ENCODE measurements around the gene CFP. TPM values are rescaled to one million over a fixed set of nuclear protein-coding genes. Genes with fewer than 3 reads are reported as not detected.
A peak's percentile ranks its signal among the peaks of the same experiment; 100 is the strongest.

CFP gene
- total and polyA plus RNA-seq, 2 experiments from 2014 or later, result 0.17 to 0.23 TPM

- no peaks in the 10 kb centered on the region for H3K9me3 ChIP-seq (ENCODE audit: low read depth)
- H3K9me2 ChIP-seq (replicated peaks; ENCODE audit: insufficient read depth), result no peaks in the 10 kb centered on the region
- no peaks in the 10 kb centered on the region for H3K36me3 ChIP-seq (replicated peaks; ENCODE audit: insufficient read depth, low read depth)
- peak overlapping the region; percentile 22 for H3K27ac ChIP-seq
- H3K4me1 ChIP-seq (ENCODE audit: insufficient read depth), result no peaks in the 10 kb centered on the region
- H3K79me2 ChIP-seq, result no peaks in the 10 kb centered on the region
- no peaks in the 10 kb centered on the region for H3K27me3 ChIP-seq
- DNase-seq (ENCODE audit: low spot score), result no peak
- 60% methylated on average over 5 of the region's 5 CpGs for WGBS (ENCODE audit: low lambda C conversion rate, missing lambda C conversion rate)
- no peaks in the 10 kb centered on the region for H4K20me1 ChIP-seq (ENCODE audit: insufficient read depth, poor library complexity, severe bottlenecking)
- H3K4me3 ChIP-seq, result no peak overlapping the region
- H2AFZ ChIP-seq, result no peak overlapping the region
- no peak overlapping the region for H3K4me2 ChIP-seq
- no peak for TF ChIP-seq CTCF (IDR thresholded peaks at IDR 0.05; ENCODE audit: poor library complexity)
- TF ChIP-seq EZH2phosphoT487 (IDR thresholded peaks at IDR 0.05; ENCODE audit: low read depth, severe bottlenecking, unreplicated experiment), result no peak
- no peak for TF ChIP-seq EZH2 (IDR thresholded peaks at IDR 0.05; ENCODE audit: borderline replicate concordance)
Measured at GRCh38 chrX:47664737-47665136, 35.0 kb upstream of the CFP start.

- Histone ChIP-seq H3K9me3 (ENCODE audit: low read depth) (no peaks in the 10 kb centered on the region), H3K4me3 (no peak overlapping the region), H3K27ac (peak overlapping the region; percentile 51), H3K79me2 (peaks cover 3% of the 10 kb centered on the region), H3K4me2 (no peak overlapping the region), H3K36me3 (replicated peaks; ENCODE audit: insufficient read depth, low read depth) (no peaks in the 10 kb centered on the region), H3K9me2 (replicated peaks; ENCODE audit: insufficient read depth) (no peaks in the 10 kb centered on the region), H3K4me1 (ENCODE audit: insufficient read depth) (no peaks in the 10 kb centered on the region), H3K27me3 (no peaks in the 10 kb centered on the region), H4K20me1 (ENCODE audit: insufficient read depth, poor library complexity, severe bottlenecking) (no peaks in the 10 kb centered on the region), H2AFZ (no peak overlapping the region)
- 48% methylated on average over 1 of the region's 1 CpG for WGBS (ENCODE audit: low lambda C conversion rate, missing lambda C conversion rate)
- peak; percentile 54 for DNase-seq (ENCODE audit: low spot score)
- TF ChIP-seq CTCF (IDR thresholded peaks at IDR 0.05; ENCODE audit: poor library complexity), result no peak
- TF ChIP-seq EZH2phosphoT487 (IDR thresholded peaks at IDR 0.05; ENCODE audit: low read depth, severe bottlenecking, unreplicated experiment), result no peak
- no peak for TF ChIP-seq EZH2 (IDR thresholded peaks at IDR 0.05; ENCODE audit: borderline replicate concordance)
Measured at GRCh38 chrX:47662144-47662657, 32.5 kb upstream of the CFP start.

- Histone ChIP-seq H2AFZ (no peak overlapping the region), H3K79me2 (peaks cover 3% of the 10 kb centered on the region), H3K27me3 (no peaks in the 10 kb centered on the region), H3K4me1 (ENCODE audit: insufficient read depth) (no peaks in the 10 kb centered on the region), H3K9me2 (replicated peaks; ENCODE audit: insufficient read depth) (no peaks in the 10 kb centered on the region), H3K9me3 (ENCODE audit: low read depth) (no peaks in the 10 kb centered on the region), H3K36me3 (replicated peaks; ENCODE audit: insufficient read depth, low read depth) (no peaks in the 10 kb centered on the region), H3K27ac (peak overlapping the region; percentile 51), H3K4me2 (no peak overlapping the region), H3K4me3 (no peak overlapping the region), H4K20me1 (ENCODE audit: insufficient read depth, poor library complexity, severe bottlenecking) (no peaks in the 10 kb centered on the region)
- 78% methylated on average over 7 of the region's 7 CpGs for WGBS (ENCODE audit: low lambda C conversion rate, missing lambda C conversion rate)
- no peak for DNase-seq (ENCODE audit: low spot score)
- TF ChIP-seq CTCF (IDR thresholded peaks at IDR 0.05; ENCODE audit: poor library complexity) (no peak), EZH2phosphoT487 (IDR thresholded peaks at IDR 0.05; ENCODE audit: low read depth, severe bottlenecking, unreplicated experiment) (no peak), EZH2 (IDR thresholded peaks at IDR 0.05; ENCODE audit: borderline replicate concordance) (no peak)
Measured at GRCh38 chrX:47661539-47661938, 31.8 kb upstream of the CFP start.

- H3K4me2 ChIP-seq, result peak overlapping the region; percentile 65
- H3K36me3 ChIP-seq (replicated peaks; ENCODE audit: insufficient read depth, low read depth), result no peaks in the 10 kb centered on the region
- no peak overlapping the region for H3K4me3 ChIP-seq
- 57% methylated on average over 8 of the region's 8 CpGs for WGBS (ENCODE audit: low lambda C conversion rate, missing lambda C conversion rate)
- H3K9me2 ChIP-seq (replicated peaks; ENCODE audit: insufficient read depth), result no peaks in the 10 kb centered on the region
- DNase-seq (ENCODE audit: low spot score), result no peak
- H3K27me3 ChIP-seq, result no peaks in the 10 kb centered on the region
- TF ChIP-seq EZH2phosphoT487 (IDR thresholded peaks at IDR 0.05; ENCODE audit: low read depth, severe bottlenecking, unreplicated experiment) (no peak), EZH2 (IDR thresholded peaks at IDR 0.05; ENCODE audit: borderline replicate concordance) (no peak), CTCF (IDR thresholded peaks at IDR 0.05; ENCODE audit: poor library complexity) (no peak)
- H2AFZ ChIP-seq, result peak overlapping the region; percentile 39
- peaks cover 3% of the 10 kb centered on the region for H3K79me2 ChIP-seq
- no peaks in the 10 kb centered on the region for H3K4me1 ChIP-seq (ENCODE audit: insufficient read depth)
- no peaks in the 10 kb centered on the region for H3K9me3 ChIP-seq (ENCODE audit: low read depth)
- H4K20me1 ChIP-seq (ENCODE audit: insufficient read depth, poor library complexity, severe bottlenecking), result no peaks in the 10 kb centered on the region
- peak overlapping the region; percentile 99 for H3K27ac ChIP-seq
Measured at GRCh38 chrX:47659421-47659726, 29.6 kb upstream of the CFP start.

Measured in hepatocyte (in vitro differentiated cells).